K562 (cell line): ENCODE data around the gene CEMIP. TPM values are rescaled to one million over a fixed set of nuclear protein-coding genes. Genes with fewer than 3 reads are reported as not detected.
A peak's percentile ranks its signal among the peaks of the same experiment; 100 is the strongest.

Experiments used
- ARNT ChIP-seq, 2 experiments: fragments of 450-650 bp; IDR thresholded peaks; 2 replicates each; pipeline ENCODE4 v1.6.1; 2016; ENCODE audit warnings: mild to moderate bottlenecking in 1 of 2
- BCOR ChIP-seq: fragments of 450-650 bp; IDR thresholded peaks from 2 replicates; pipeline ENCODE4 v1.6.1; 2016
- BDP1 ChIP-seq: IDR thresholded peaks from 3 replicates; pipeline ENCODE4 v1.6.1; 2011; ENCODE audit not compliant: insufficient read length, insufficient read depth
- BMI1 ChIP-seq: fragments of 150-350 bp; IDR thresholded peaks from 2 replicates; pipeline ENCODE4 v1.6.1; 2014; ENCODE audit warnings: low read length
- CREBBP ChIP-seq: IDR thresholded peaks from one replicate; pipeline ENCODE4 v1.6.1; 2012; ENCODE audit warnings: low read depth, mild to moderate bottlenecking, control low read depth, inconsistent platforms, low read length
- FOXK2 ChIP-seq, 2 experiments: fragments of 450-650 bp; IDR thresholded peaks in 1 of 2; conservative IDR thresholded peaks in 1 of 2; 2 replicates each; pipeline ENCODE4 v1.6.1; 2016; ENCODE audit warnings: low read depth in 2 of 2, mild to moderate bottlenecking in 1 of 2
- FUS ChIP-seq: fragments of 200-400 bp; formaldehyde crosslinking; optimal IDR thresholded peaks from 2 replicates; pipeline ENCODE3; 2017; ENCODE audit warnings: low read depth, low read length
- HNRNPL ChIP-seq: fragments of 200-400 bp; formaldehyde crosslinking; IDR thresholded peaks from 2 replicates; pipeline ENCODE4 v1.6.1; 2017; ENCODE audit warnings: low read depth, mild to moderate bottlenecking, low read length
- MCM7 ChIP-seq, 2 experiments: fragments of 450-650 bp; IDR thresholded peaks; 2 replicates each; pipeline ENCODE4 v1.6.1; 2016 to 2018
- MEF2D ChIP-seq: conservative IDR thresholded peaks from 2 replicates; pipeline ENCODE4 v1.6.1; 2016; ENCODE audit warnings: low read depth, missing genetic modification characterization, missing compliant biosample characterization
- MEIS2 ChIP-seq: fragments of 450-650 bp; IDR thresholded peaks from 2 replicates; pipeline ENCODE4 v1.6.1; 2014; ENCODE audit warnings: mild to moderate bottlenecking; ENCODE audit not compliant: partially characterized antibody
- NELFE ChIP-seq: IDR thresholded peaks from 2 replicates; pipeline ENCODE4 v1.6.1; 2011; ENCODE audit warnings: mild to moderate bottlenecking; ENCODE audit not compliant: insufficient read depth, insufficient read length
- PHB2 ChIP-seq: fragments of 450-650 bp; IDR thresholded peaks from 2 replicates; pipeline ENCODE4 v1.6.1; 2017; ENCODE audit warnings: low read depth
- SAFB2 ChIP-seq: fragments of 200-400 bp; formaldehyde crosslinking; IDR thresholded peaks from 2 replicates; pipeline ENCODE4 v1.6.1; 2018; ENCODE audit warnings: borderline replicate concordance, low read length, low read depth, moderate library complexity; ENCODE audit not compliant: severe bottlenecking
- STAT5A ChIP-seq: IDR thresholded peaks from 2 replicates; pipeline ENCODE4 v1.6.1; 2012; ENCODE audit warnings: low read length, inconsistent platforms, borderline replicate concordance
- TAF1 ChIP-seq: IDR thresholded peaks from 2 replicates; pipeline ENCODE4 v1.6.1; 2011; ENCODE audit warnings: mild to moderate bottlenecking, low read length, moderate library complexity; ENCODE audit not compliant: insufficient read depth, control insufficient read depth, severe bottlenecking; ENCODE audit errors: extremely low read depth
- XRCC5 ChIP-seq: fragments of 200-400 bp; formaldehyde crosslinking; IDR thresholded peaks from 2 replicates; pipeline ENCODE4 v1.6.1; 2017; ENCODE audit warnings: low read depth, mild to moderate bottlenecking, low read length
- ZFX ChIP-seq: sonication (generic); formaldehyde crosslinking; IDR thresholded peaks from 2 replicates; pipeline ENCODE4 v1.8.0; 2022; ENCODE audit warnings: mild to moderate bottlenecking, missing genetic modification reagents, moderate library complexity
- ZNF347 ChIP-seq: fragments of 450-650 bp; formaldehyde crosslinking; IDR thresholded peaks from 2 replicates; pipeline ENCODE4 v1.4.0; 2020; ENCODE audit warnings: low read depth, mild to moderate bottlenecking, moderate library complexity
- polyA plus RNA-seq, 8 experiments: library from polyadenylated mRNA; depleted of rRNA in 4 of 8; stranded (reverse) in 5 of 8; unstranded in 3 of 8; fragments of >200 nt; fragmentation: Nextera tagmentation in 2 of 8; fragmentation: Illumina TruSeq in 1 of 8; extraction: Ambion mirVana in 2 of 8; extraction: Trizol in 1 of 8; gene quantifications; 2 replicates each; pipeline versions ENCODE4 v1.2.1 to v1.2.3, GENCODE V29; 2011 to 2014; ENCODE audit warnings: inconsistent platforms in 1 of 8, missing spikeins in 1 of 8
- total RNA-seq, 7 experiments: library from RNA; depleted of rRNA in 6 of 7; stranded (reverse); fragments of >200 nt in 6 of 7; fragmentation: Illumina TruSeq in 2 of 7; extraction: Trizol in 2 of 7; gene quantifications; 2 replicates each; pipeline versions ENCODE4 v1.2.1 to v1.2.3, GENCODE V29; 2011 to 2021; ENCODE audit warnings: low replicate concordance in 1 of 7
- TF ChIP-seq, protein P1 (sequence below): fragments of 250-450 bp; sonication (Bioruptor Pico); IDR thresholded peaks from 2 replicates; pipeline ENCODE4 v1.8.0; 2022; ENCODE audit warnings: moderate library complexity, mild to moderate bottlenecking, inconsistent platforms
- TF ChIP-seq, protein P2 (sequence below): fragments of 200-800 bp; sonication (Bioruptor generic); IDR thresholded peaks from 2 replicates; pipeline ENCODE4 v1.6.1; 2017; ENCODE audit warnings: missing genetic modification characterization, missing compliant biosample characterization
- TF ChIP-seq, protein P3 (sequence below), 2 experiments: fragments of 450-650 bp; conservative IDR thresholded peaks; 2 replicates each; pipeline ENCODE4 v1.6.1; 2017; ENCODE audit warnings: mild to moderate bottlenecking in 2 of 2, moderate library complexity in 2 of 2

Gene CEMIP
- total and polyA plus RNA-seq, 9 of the 15 experiments (the other 6 are each of a cell fraction or from before 2014, with no cell fraction given) = 0.33 TPM; not detected in 8

DNA sequence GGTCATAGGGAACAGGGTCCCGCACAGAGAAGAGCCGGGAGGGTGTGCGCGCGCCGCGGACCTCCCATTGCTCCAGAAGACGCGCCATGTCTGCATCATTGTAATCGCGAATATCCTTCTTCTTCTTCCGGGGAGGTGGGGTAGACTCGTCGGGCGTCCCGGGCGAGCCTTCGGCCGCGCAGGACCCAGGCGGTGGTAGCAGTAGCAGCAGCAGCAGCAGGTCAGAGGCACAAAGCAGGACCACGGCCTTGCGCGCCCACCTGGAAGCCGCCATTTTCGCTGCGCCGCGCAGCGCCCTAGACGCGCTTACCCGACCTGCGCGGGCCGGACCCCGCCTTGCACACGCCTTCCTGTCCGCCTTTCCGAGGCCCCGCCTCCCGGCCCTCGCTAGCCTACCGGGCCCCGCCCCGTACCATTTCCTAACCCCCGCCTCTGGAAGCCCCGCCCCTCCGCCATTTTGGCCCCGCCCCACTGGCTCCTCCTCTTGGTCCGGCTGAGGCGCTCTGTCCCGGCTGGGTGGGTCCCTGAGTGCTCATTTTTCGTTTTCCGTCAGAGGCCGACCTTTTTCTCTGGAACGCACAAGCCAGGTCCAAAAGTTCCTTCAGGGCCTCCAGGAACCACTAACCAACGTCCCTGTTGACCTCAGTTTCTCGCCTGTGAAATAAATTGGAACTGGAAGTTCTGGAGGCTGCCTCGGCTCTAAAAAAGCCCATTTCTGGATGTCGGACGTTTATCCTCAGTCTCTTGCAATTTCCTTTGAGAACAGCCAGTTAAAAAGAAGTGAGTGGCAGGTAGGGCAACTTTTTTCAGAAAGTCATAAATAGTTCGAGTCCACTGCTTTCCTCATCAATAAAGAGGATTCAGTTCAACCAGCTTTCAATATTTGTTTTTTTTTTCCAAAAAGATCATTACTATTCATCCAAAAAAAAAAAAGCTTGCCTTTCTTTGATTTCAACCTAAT, 210.6 kb downstream of the CEMIP start, which contains the start of gene MESD (continued):
- no peak for TF ChIP-seq SAFB2
- TF ChIP-seq ARNT (IDR thresholded peaks at IDR 0.05) = peak in 1 of 2 experiments; percentile 86; a peak in 2 of 4 replicates
- no peak for TF ChIP-seq STAT5A
- TF ChIP-seq FUS = no peak
- TF ChIP-seq BMI1 = no peak
- TF ChIP-seq, protein P1, sequence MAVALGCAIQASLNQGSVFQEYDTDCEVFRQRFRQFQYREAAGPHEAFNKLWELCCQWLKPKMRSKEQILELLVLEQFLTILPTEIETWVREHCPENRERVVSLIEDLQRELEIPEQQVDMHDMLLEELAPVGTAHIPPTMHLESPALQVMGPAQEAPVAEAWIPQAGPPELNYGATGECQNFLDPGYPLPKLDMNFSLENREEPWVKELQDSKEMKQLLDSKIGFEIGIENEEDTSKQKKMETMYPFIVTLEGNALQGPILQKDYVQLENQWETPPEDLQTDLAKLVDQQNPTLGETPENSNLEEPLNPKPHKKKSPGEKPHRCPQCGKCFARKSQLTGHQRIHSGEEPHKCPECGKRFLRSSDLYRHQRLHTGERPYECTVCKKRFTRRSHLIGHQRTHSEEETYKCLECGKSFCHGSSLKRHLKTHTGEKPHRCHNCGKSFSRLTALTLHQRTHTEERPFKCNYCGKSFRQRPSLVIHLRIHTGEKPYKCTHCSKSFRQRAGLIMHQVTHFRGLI (CRISPR knock-in tag) = no peak
- peak; percentile 50 for TF ChIP-seq MEIS2
- peak; percentile 77 for TF ChIP-seq TAF1
- no peak; the same call in 1 of the 2 replicates for TF ChIP-seq XRCC5
- TF ChIP-seq MEF2D = no peak
- TF ChIP-seq, protein P2, sequence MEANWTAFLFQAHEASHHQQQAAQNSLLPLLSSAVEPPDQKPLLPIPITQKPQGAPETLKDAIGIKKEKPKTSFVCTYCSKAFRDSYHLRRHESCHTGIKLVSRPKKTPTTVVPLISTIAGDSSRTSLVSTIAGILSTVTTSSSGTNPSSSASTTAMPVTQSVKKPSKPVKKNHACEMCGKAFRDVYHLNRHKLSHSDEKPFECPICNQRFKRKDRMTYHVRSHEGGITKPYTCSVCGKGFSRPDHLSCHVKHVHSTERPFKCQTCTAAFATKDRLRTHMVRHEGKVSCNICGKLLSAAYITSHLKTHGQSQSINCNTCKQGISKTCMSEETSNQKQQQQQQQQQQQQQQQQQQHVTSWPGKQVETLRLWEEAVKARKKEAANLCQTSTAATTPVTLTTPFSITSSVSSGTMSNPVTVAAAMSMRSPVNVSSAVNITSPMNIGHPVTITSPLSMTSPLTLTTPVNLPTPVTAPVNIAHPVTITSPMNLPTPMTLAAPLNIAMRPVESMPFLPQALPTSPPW = peak; percentile 67; the same call in 1 of the 2 replicates
- TF ChIP-seq BDP1 = no peak
- TF ChIP-seq NELFE = peak; percentile 48
- TF ChIP-seq ZFX = peak; percentile 96
- TF ChIP-seq FOXK2 (conservative IDR thresholded peaks at IDR 0.05 in 1 of 2, IDR thresholded peaks at IDR 0.05 in 1 of 2; ENCODE audit: low read depth in 2 of 2) = no peak; a peak in 1 of 4 replicates
- no peak for TF ChIP-seq HNRNPL
- TF ChIP-seq, protein P3, sequence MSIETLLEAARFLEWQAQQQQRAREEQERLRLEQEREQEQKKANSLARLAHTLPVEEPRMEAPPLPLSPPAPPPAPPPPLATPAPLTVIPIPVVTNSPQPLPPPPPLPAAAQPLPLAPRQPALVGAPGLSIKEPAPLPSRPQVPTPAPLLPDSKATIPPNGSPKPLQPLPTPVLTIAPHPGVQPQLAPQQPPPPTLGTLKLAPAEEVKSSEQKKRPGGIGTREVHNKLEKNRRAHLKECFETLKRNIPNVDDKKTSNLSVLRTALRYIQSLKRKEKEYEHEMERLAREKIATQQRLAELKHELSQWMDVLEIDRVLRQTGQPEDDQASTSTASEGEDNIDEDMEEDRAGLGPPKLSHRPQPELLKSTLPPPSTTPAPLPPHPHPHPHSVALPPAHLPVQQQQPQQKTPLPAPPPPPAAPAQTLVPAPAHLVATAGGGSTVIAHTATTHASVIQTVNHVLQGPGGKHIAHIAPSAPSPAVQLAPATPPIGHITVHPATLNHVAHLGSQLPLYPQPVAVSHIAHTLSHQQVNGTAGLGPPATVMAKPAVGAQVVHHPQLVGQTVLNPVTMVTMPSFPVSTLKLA (conservative IDR thresholded peaks at IDR 0.05) = peak; percentile 37 to 73; a peak in 2 of 4 replicates
- no peak for TF ChIP-seq BCOR
- no peak for TF ChIP-seq CREBBP
- TF ChIP-seq ZNF347 (CRISPR knock-in tag) = no peak
- no peak for TF ChIP-seq PHB2
- no peak for TF ChIP-seq MCM7 (IDR thresholded peaks at IDR 0.05)
